Measurements from ENCODE around the gene NCKAP5. TPM values are rescaled to one million over a fixed set of nuclear protein-coding genes. Genes with fewer than 3 reads are reported as not detected.

Gene NCKAP5
- total and polyA plus RNA-seq, 2 of the 8 experiments (the other 6 are each of a cell fraction or from before 2014, with no cell fraction given): 0.27 to 0.86 TPM

DNA sequence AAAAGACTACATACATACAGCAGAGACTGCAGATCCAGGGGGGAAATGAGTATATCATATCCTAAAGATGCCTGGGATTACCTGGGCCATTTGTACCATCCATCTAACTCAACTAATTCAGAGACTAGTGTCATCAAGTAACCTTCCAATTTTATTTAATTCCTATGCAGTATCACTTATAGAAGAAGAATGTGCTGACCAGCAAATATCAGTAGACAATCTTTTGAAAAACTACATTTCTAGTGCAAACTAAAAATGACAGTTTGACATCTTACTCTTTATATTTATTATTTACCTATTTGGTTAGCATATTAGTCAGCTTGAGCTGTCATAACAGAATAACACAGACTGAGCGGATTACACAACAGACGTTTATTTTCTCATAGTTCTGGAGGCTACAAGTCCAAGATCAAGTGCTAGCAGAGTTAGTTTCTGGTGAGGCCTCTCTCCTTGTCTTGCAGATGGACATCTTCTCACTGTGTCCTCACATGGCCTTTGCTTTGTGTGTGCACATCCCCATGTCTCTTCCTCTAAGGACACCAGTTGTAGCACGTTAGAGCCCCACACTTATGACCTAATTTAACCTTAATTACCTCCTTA is 47.0 kb downstream of the NCKAP5 start:
- WGBS, 2 experiments (ENCODE audit: extremely low coverage in 1 of 2, insufficient coverage in 1 of 2, insufficient read length in 1 of 2, insufficient replicate concordance in 2 of 2, low coverage in 1 of 2, low lambda C conversion rate in 2 of 2, missing lambda C conversion rate in 1 of 2): 82% methylated on average over 3 of the region's 3 CpGs; no CpG with 5 or more reads in 1 of the 2 experiments
- Histone ChIP-seq H2AK5ac (ENCODE audit: low read depth, low read length) (no peak overlapping the region), H2BK5ac (ENCODE audit: low read depth, low read length) (no peak overlapping the region), H3K27me3 (replicated peaks in 1 of 4; ENCODE audit: control insufficient read depth in 3 of 4, extremely low read depth in 1 of 4, insufficient read depth in 3 of 4, low read length in 3 of 4) (peaks cover 17 to 37% (median 30%) of the 10 kb centered on the region in 4 experiments), H2BK120ac (replicated peaks; ENCODE audit: low read depth, low read length) (no peak overlapping the region), H2BK12ac (ENCODE audit: low read depth, low read length) (no peak overlapping the region), H3K36me3 (ENCODE audit: control insufficient read depth in 2 of 4, insufficient read depth in 4 of 4, low read length in 3 of 4) (no peaks in the 10 kb centered on the region), H3K56ac (replicated peaks; ENCODE audit: insufficient read length, low read depth, low read length) (no peak overlapping the region), H2BK15ac (ENCODE audit: low read length) (no peak overlapping the region), H3K4me3 (ENCODE audit: extremely low read depth in 1 of 4, insufficient read depth in 2 of 4, low read depth in 3 of 4, low read length in 4 of 4) (no peak overlapping the region), H2BK20ac (ENCODE audit: low read length) (no peak overlapping the region), H3K14ac (ENCODE audit: insufficient read length) (no peak overlapping the region), H4K5ac (ENCODE audit: insufficient read length, low read depth, low read length) (no peak overlapping the region), H3K4ac (replicated peaks; ENCODE audit: insufficient read length, low read depth, low read length) (no peak overlapping the region), H3K79me1 (ENCODE audit: low read depth, low read length) (no peaks in the 10 kb centered on the region), H3K9ac (replicated peaks in 1 of 4; ENCODE audit: extremely low read depth in 1 of 4, low read depth in 3 of 4, low read length in 3 of 4) (no peak overlapping the region), H3K23ac (ENCODE audit: insufficient read length) (no peak overlapping the region), H3K23me2 (ENCODE audit: low read depth, low read length) (peaks cover 2% of the 10 kb centered on the region; the same call in 1 of the 2 replicates), H3K4me1 (replicated peaks in 1 of 4; ENCODE audit: control insufficient read depth in 3 of 4, insufficient read depth in 4 of 4, low read length in 3 of 4) (peaks cover 0 to 5% (median 1%) of the 10 kb centered on the region in 4 experiments; a peak in 2 of 7 replicates), H3K27ac (ENCODE audit: low read depth, low read length) (no peak overlapping the region), H3K9me3 (ENCODE audit: insufficient read depth in 2 of 2, low read depth in 1 of 2, low read length in 1 of 2) (no peaks in the 10 kb centered on the region), H3K4me2 (ENCODE audit: insufficient read depth in 1 of 2, low read depth in 2 of 2, low read length in 2 of 2) (no peak overlapping the region), H3K79me2 (ENCODE audit: control insufficient read depth in 1 of 2, insufficient read depth in 2 of 2, low read length in 2 of 2) (no peaks in the 10 kb centered on the region), H4K20me1 (replicated peaks in 1 of 2; ENCODE audit: control insufficient read depth in 1 of 2, insufficient read depth in 2 of 2, low read length in 2 of 2) (peaks cover 3 to 5% of the 10 kb centered on the region in 2 experiments), H4K91ac (replicated peaks; ENCODE audit: insufficient read length, low read length) (no peak overlapping the region), H2AFZ (ENCODE audit: low read length) (no peak overlapping the region), H4K8ac (ENCODE audit: extremely low read depth, insufficient read depth, low read length) (no peak overlapping the region), H3K18ac (ENCODE audit: extremely low read depth, low read length) (no peak overlapping the region)
- ChIA-PET POLR2A (ENCODE audit: partially characterized antibody) (no interaction called here), CTCF (ENCODE audit: partially characterized antibody) (interaction anchor here (0.6 to 2.5 kb wide), 7 partner anchors 8 to 555 kb away, joined by 3 to 28 read pairs (median 18); no protein-coding TSS in a partner anchor)
- FAIRE-seq (no peak), DNase-seq (ENCODE audit: low read depth in 1 of 2, low spot score in 2 of 2) (no peak)
- TF ChIP-seq TCF12 (IDR thresholded peaks at IDR 0.05; ENCODE audit: low read depth, low read length): no peak
- no peak for TF ChIP-seq TEAD4 (IDR thresholded peaks at IDR 0.05; ENCODE audit: low read depth, low read length)
- no peak for TF ChIP-seq POLR2A (IDR thresholded peaks at IDR 0.05; ENCODE audit: control extremely low read depth in 1 of 2, low read depth in 2 of 2, low read length in 2 of 2)
- TF ChIP-seq NANOG (IDR thresholded peaks at IDR 0.05; ENCODE audit: insufficient read depth, low read depth, low read length, poor library complexity, severe bottlenecking): no peak
- TF ChIP-seq KDM1A (IDR thresholded peaks at IDR 0.05; ENCODE audit: borderline replicate concordance, low read length): no peak
- TF ChIP-seq PHF8 (conservative IDR thresholded peaks at IDR 0.05; ENCODE audit: low read depth, low read length): no peak
- no peak for TF ChIP-seq KDM5A (IDR thresholded peaks at IDR 0.05; ENCODE audit: low read length)
- TF ChIP-seq RNF2 (IDR thresholded peaks at IDR 0.05; ENCODE audit: borderline replicate concordance, low read depth, low read length, missing control alignments, poor library complexity, severe bottlenecking): no peak
- TF ChIP-seq, protein P1, sequence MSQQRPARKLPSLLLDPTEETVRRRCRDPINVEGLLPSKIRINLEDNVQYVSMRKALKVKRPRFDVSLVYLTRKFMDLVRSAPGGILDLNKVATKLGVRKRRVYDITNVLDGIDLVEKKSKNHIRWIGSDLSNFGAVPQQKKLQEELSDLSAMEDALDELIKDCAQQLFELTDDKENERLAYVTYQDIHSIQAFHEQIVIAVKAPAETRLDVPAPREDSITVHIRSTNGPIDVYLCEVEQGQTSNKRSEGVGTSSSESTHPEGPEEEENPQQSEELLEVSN (IDR thresholded peaks at IDR 0.05): no peak
- TF ChIP-seq SP1 (IDR thresholded peaks at IDR 0.05; ENCODE audit: low read depth, low read length): no peak
- TF ChIP-seq HDAC2 (IDR thresholded peaks at IDR 0.05; ENCODE audit: borderline replicate concordance in 1 of 2, low read depth in 2 of 2, low read length in 2 of 2): no peak
- TF ChIP-seq SAP30 (IDR thresholded peaks at IDR 0.05; ENCODE audit: insufficient read depth, insufficient replicate concordance, low read length): no peak
